ENCODE measurements around the gene SOST.

DNA sequence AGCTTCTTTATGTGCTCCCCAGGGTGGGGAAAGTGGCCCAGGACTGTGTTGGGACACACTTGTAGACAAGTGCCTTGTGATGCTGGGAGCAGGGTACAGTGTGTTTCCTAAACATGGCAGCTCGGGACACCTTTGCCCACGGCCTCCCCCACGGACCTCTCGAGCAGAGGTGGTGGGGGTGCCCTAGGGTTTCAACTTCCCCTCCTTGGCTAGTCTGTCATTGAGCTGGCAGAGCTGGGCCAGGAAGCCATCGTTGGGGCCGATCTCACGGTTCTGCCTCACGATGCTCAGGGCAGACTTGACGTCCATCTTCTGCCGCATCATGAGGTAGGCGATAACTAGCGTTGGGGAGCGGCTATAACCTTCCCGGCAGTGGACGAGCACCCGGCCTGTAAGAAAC is 10.8 kb upstream of the SOST start:
- no peak for TF ChIP-seq POLR2A (IDR thresholded peaks at IDR 0.05)
- TF ChIP-seq, protein P1, sequence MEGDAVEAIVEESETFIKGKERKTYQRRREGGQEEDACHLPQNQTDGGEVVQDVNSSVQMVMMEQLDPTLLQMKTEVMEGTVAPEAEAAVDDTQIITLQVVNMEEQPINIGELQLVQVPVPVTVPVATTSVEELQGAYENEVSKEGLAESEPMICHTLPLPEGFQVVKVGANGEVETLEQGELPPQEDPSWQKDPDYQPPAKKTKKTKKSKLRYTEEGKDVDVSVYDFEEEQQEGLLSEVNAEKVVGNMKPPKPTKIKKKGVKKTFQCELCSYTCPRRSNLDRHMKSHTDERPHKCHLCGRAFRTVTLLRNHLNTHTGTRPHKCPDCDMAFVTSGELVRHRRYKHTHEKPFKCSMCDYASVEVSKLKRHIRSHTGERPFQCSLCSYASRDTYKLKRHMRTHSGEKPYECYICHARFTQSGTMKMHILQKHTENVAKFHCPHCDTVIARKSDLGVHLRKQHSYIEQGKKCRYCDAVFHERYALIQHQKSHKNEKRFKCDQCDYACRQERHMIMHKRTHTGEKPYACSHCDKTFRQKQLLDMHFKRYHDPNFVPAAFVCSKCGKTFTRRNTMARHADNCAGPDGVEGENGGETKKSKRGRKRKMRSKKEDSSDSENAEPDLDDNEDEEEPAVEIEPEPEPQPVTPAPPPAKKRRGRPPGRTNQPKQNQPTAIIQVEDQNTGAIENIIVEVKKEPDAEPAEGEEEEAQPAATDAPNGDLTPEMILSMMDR (IDR thresholded peaks at IDR 0.05): no peak
- no peak for TF ChIP-seq POLR2AphosphoS5 (IDR thresholded peaks at IDR 0.05)
